GM12878 (cell line): ENCODE measurements around the gene CFAP57.

Source experiments
- CTCF ChIP-seq, 3 experiments: IDR thresholded peaks in 2 of 3; conservative IDR thresholded peaks in 1 of 3; 2 replicates each; pipeline ENCODE4 v1.5.1; 2011; ENCODE audit warnings: low read depth in 3 of 3, low read length in 3 of 3, mild to moderate bottlenecking in 3 of 3, control low read depth in 2 of 3, moderate library complexity in 2 of 3, inconsistent platforms in 1 of 3, mixed read lengths in 1 of 3; ENCODE audit not compliant: control insufficient read depth in 2 of 3, insufficient read depth in 1 of 3; ENCODE audit errors: extremely low read depth in 1 of 3
- EP300 ChIP-seq, 2 experiments: fragments of 150-350 bp in 1 of 2; IDR thresholded peaks; 2 replicates each; pipeline ENCODE4 v1.6.1; 2011 to 2012; ENCODE audit warnings: low read depth in 2 of 2, low read length in 2 of 2, borderline replicate concordance in 1 of 2, improper control_type of control experiment in 1 of 2, inconsistent platforms in 1 of 2; ENCODE audit not compliant: control insufficient read depth in 1 of 2
- MAX ChIP-seq: IDR thresholded peaks from 2 replicates; pipeline ENCODE4 v1.6.1; 2012; ENCODE audit warnings: low read depth, low read length, improper control_type of control experiment
- POLR2A ChIP-seq: IDR thresholded peaks from 2 replicates; pipeline ENCODE4 v1.6.1; 2011; ENCODE audit warnings: low read depth, mild to moderate bottlenecking, low read length
- POLR2AphosphoS5 ChIP-seq: IDR thresholded peaks from 2 replicates; pipeline ENCODE4 v1.6.1; 2011; ENCODE audit warnings: mild to moderate bottlenecking, low read length, inconsistent platforms
- RAD21 ChIP-seq: IDR thresholded peaks from 2 replicates; pipeline ENCODE4 v1.6.1; 2011; ENCODE audit warnings: mild to moderate bottlenecking, low read depth, low read length, moderate library complexity; ENCODE audit not compliant: insufficient read depth
- ZNF622 ChIP-seq: fragments of 450-650 bp; IDR thresholded peaks from 2 replicates; pipeline ENCODE4 v1.6.1; 2017; ENCODE audit warnings: mild to moderate bottlenecking, inconsistent platforms

DNA sequence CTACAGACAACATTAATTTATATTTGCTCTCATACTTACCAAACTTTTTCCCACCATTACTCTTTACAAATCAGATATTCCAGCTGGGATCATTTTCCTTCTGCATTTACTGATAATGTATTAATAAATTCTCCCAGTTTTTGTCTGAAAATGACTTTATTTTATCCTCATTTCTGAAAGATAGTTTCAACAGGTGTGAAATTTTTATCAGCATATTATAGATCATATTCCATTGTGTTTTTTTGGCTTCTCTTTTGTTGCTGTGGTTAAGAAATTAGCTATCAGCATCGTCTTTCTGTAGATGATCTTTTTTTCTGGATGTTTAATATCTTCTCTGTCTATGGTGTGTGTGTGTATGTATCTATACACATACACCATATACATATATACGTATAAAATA, 2.7 kb downstream of the CFAP57 start:
- TF ChIP-seq CTCF (IDR thresholded peaks at IDR 0.05 in 2 of 3, conservative IDR thresholded peaks at IDR 0.05 in 1 of 3; ENCODE audit: control insufficient read depth in 2 of 3, extremely low read depth in 1 of 3, insufficient read depth in 1 of 3, low read depth in 3 of 3, low read length in 3 of 3): no peak
- TF ChIP-seq EP300 (IDR thresholded peaks at IDR 0.05; ENCODE audit: borderline replicate concordance in 1 of 2, control insufficient read depth in 1 of 2, low read depth in 2 of 2, low read length in 2 of 2): no peak
- TF ChIP-seq POLR2AphosphoS5: no peak
- no peak for TF ChIP-seq MAX
- TF ChIP-seq RAD21: no peak
- TF ChIP-seq POLR2A: no peak
- TF ChIP-seq ZNF622: no peak
